Left renal cortex interstitium (tissue), 4 donors: Measurements from ENCODE around the gene MTHFR. TPM values are rescaled to one million over a fixed set of nuclear protein-coding genes. Genes with fewer than 3 reads are reported as not detected.

Experiments used
- DNase-seq, 4 donors: peaks; one replicate each; pipeline ENCODE4 v3.0.0-alpha.2; 2013; ENCODE audit warnings: low read depth in 4 of 4, low spot score in 2 of 4, missing footprints in 1 of 4
- polyA plus RNA-seq, 4 donors: library from polyadenylated mRNA; unstranded; fragments of 120-200 nt; gene quantifications; one replicate each; pipeline ENCODE4 v1.2.1, GENCODE V29; 2013; ENCODE audit not compliant: insufficient read length in 4 of 4

MTHFR gene
- polyA plus RNA-seq, 4 donors, result 16.4 to 25.8 (median 20.8) TPM

DNA sequence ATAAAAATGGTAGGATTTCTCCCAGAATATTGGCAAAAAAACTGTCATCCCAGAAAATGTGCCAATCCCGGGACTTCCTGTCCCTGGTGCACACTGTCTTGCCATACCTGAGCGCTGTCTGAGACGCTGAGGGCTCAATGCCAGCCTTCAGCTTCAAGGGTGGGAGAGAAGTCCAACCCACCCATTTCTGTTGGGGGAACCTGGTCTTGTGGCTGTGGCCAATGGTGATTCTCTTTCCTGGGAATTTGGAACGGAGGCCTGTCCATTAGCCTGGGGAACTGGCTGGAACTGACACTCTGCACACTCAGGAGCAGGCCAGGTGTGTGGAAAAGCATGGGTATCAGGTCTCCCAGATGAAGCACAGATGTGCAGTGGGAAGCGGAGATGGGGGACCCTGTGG, 6.7 kb downstream of the MTHFR start:
- no peak for DNase-seq

DNA sequence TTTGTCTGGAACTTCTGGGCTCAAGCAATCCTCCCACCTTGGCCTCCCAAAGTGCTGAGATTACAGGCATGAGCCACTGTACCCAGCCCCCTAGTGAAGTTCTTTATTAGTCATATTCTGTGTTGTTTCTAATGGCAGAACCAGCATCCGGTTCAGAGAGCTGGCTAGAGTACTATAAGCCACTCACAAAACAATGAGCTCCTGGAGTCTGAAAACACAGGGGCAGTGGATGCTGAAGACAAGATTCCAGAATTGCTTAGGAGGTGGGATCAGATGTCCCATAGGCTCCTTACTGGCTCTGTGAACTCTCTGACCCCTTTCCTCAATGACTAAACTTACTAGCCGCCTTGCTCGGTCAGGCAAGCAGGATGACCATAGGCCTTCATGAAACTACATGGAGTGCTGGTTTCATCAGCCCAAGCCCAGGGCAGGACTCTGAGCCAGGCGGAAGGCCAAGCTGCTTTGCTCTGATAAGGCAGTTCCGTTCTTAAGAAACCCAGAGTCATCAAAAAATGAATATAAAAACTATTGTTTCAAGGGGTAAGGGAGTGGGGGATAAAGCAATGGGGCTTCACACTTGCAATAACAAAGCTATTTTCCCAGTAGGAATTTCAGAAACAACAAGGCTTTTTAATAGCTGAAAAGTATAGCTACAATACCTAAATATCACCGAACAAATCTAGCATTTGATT, 8.1 kb downstream of the MTHFR start:
- no peak for DNase-seq

DNA sequence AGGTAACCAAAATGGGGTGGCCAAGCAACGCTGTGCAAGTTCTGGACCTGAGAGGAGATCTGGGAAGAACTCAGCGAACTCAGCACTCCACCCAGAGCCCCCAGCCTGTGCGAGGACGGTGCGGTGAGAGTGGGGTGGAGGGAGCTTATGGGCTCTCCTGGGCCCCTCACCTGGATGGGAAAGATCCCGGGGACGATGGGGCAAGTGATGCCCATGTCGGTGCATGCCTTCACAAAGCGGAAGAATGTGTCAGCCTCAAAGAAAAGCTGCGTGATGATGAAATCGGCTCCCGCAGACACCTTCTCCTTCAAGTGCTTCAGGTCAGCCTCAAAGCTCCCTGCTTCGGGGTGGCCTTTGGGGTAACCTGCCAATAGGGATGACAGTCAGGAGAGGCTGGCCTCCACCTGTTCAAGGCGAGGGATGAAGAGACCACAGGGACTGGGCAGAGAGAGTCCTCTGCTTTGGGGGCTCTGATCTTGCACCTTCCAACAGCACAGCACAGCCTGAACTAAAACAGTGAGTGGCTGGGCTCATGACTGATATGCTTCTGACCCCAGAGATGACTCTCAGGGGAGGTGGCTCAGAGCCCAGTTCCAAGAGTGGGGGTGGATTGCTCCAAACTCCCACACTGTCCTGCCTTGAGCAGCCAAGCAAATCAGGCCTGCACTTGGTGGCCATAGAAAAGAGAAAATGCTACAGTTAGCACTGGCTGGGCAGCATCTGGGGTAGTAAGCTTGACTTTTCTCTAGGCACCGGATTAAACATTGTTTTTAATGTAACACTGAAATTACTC, 9.5 kb downstream of the MTHFR start:
- DNase-seq, result peak in 1 of 4 donors; percentile 57

DNA sequence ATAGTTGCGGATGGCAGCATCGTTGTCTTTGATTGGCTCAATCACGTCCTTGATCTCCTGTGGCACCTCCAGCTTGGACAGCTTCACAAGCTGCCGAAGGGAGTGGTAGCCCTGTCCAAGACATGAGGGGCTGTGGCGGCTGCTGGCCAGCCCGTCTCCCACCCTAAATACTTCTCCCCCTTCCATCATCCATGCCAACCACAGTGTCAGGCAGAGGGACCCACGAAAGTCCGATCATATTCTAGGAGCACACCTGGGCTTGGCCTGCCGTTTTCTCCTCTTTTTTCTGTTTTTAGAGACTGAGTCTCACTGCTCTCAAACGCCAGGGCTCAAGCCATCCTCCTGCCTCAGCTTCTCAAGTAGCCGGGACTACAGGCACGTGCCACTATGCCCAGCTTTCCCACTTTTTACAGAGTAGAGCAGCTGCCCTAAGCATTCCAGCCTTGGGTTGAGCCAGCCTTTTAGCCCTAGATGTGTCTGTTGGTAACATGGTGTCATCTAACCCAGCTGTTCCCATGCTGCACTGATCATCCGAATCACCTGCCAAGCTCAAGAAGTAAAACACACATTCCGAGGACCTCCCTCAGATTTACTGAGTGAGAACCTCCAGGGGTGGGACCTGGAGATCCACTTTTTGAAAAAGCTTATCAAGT, 10.4 kb downstream of the MTHFR start:
- DNase-seq, result no peak

DNA sequence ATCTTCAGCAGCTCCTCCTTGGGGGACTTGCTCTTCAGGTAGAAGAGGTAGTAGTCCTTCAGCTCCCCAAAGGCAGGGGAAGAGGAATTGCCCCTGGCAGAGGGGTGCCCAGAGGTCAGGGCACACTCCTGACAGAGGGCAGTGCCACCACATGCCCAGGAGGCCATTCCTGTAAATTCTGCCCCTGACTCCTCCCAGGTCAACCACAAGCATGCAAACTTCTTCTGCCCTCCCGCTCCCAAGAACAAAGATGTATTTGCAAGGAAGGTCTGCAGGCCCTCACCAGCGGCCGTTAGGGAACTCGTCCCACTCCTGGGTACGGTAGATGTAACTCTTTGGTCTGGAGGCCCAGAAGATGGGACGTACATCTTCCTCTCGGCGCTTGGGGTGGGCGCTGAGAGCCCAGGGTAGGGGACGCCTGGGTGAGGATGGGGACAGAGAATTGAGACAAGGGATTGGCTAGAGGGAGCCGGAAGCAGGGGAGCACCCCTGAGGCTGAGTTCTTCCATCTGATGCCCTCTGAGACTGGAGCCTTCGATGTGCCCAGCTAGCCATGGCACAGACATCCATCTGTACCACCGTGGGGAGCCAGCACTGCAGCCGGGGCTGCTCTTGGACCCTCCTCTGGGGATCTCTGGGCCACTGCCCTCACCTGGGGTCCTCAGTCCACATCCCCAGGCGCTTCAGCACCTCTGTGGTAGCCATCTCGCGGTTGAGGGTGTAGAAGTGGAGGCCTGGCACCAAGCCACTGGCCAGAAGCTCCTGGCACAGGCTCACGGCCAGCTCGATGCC, 11.1 kb downstream of the MTHFR start:
- no peak for DNase-seq

DNA sequence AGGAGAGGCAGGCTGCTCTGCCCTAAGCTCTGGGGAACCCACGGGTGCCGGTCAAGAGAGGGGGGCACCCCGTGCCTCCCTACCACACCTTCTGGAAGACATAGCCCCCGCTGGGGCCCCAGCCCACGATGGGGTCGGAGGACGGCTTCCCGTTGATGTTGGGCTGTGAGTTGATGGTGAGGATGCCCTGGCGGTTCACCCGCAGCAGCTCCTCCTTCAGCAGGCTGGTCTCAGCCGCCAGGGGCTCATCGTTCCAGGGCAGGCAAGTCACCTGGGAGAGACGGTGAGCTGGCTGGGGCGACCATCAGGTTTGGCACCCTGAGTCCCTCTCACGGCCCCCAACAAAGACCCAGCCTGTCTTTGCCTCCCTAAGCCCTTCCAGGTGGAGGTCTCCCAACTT, 11.9 kb downstream of the MTHFR start:
- no peak for DNase-seq

DNA sequence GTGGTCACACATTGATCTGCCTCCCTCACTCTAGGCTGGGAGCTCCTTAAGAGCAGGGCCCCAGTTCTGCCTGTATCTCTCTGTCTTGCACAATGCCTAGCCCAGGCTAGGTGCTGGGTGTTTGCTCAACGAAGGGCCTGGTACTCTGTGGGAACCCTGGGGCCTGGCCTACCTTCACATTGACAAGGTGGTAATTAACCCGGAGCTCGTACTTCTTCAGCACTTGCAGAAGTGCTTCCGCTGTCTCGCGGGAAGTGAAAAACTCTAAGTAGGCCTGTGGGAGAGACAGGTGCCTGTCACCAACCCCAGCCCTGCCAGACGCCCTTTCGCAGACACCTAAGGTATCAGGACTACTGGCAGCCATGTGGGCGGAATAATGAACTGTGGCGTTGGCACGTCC, 13.7 kb downstream of the MTHFR start:
- DNase-seq, result no peak

DNA sequence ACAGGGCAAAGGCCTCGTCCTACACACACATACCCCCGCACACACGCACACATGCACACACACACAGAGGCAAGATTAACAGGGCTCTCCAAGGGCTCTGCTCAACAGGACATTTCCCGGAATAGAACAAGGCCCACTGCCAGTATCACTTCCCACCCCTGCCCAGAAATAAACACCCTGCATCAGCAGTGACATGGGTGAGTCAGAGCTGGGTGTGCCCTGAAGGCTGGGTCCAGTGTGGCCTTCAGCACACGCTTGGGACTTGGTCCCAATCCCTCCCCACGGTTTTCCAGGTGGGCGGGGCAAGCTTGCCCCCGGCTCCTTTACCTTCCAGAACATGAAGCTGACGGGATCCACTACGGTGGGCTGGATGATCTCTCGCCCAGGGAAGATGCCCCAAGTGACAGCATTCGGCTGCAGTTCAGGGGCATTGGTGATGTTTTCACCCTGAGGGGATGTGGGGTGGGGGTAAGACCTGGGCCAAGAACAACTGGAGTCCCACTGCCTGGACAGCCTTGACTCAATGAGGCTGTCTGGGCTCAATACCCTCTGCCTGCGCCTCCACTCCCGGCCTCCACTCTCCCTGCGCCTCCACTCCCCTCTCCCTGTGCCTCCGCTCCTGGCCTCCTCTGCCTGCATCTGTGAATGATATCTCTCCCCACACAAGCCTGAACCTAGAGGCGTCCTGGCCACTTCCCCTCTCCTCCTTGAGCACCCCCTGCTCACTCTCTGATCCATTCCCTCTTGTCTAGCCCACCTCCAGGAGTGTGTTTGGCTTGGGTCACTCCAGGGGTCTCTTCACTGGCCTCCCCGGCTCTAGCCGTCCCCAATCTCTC, 14.7 kb downstream of the MTHFR start:
- DNase-seq, result no peak

DNA sequence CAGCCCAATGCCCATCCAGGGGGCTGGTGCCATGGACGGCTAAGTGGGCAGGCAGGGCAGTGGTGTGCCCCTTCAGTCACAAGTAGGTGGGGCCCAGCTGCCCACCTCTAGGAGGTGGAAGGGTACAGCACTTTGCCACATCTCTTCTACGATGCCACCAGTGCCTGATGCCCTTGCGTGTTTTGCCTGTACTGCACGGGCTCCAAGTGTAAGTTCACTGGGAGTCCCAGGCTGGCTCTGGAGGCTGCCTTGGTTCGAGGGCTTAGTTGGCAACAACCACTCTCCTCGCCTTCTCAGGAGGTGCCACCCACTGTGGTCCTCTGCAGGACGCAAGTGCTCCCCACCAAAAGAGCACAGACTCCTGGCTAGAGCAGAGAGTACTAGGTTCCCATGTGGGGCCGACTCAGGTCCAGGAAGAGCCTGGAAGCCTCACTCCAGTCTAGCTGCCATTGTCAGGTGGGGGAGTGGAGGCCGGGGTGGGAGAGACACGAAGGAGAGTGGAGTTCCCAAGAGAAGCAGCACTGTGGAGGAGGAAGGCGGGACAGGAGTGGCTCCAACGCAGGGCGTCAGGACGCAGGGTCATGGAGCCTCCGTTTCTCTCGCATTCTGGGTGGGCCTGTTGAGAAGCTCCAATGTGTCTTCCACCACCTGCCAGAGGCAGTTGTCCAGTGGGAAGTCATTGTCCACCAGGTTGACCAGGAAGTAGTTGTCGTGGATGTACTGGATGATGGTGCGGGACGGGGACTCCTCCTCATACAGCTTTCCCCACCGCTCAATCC, 15.5 kb downstream of the MTHFR start:
- DNase-seq, result no peak

DNA sequence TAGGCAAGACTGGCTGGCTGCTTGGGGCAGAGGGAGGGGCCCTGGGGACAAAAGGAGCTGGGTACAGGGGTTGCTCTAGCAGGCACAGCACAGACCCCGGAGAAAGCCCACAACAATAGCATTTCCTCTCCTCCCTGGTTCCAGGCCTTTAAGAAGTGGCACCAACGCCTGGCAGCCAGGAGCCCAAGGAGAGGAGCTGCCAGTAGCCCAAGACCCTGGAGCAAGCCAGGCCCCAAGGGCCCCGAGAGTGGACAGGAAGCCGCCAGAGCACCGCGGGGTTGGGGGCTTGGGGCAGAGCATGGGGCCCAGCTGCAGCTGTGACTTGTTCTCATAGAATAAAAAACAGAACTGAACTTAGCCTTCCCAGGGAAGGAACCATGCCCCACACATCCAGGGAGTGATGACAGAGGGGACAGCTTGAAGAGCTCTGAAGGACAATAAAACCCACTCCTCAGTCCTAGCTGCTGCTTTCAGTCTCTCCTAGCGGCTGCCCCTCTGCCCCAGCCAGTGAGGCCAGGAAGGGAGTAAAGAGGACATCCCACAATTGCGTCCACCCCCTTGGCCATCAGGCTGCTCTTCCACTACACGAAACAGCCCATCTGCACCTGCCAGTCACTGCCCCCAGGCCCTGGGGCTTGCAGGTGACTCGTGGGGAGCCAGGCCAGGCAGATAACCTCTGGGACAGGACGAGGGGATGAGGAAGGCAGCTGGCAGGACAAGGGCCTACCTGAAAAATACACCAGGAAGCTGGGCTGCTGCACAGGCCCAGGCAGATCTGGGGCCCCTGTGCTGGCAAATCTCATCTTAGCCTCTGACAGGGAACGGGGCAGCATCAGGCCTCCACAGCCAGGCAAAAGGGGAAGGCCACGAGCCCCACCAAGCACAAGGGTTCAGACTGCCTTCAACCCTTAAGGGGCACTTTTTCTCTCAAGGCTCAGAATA, 16.4 kb downstream of the MTHFR start:
- DNase-seq, result no peak

DNA sequence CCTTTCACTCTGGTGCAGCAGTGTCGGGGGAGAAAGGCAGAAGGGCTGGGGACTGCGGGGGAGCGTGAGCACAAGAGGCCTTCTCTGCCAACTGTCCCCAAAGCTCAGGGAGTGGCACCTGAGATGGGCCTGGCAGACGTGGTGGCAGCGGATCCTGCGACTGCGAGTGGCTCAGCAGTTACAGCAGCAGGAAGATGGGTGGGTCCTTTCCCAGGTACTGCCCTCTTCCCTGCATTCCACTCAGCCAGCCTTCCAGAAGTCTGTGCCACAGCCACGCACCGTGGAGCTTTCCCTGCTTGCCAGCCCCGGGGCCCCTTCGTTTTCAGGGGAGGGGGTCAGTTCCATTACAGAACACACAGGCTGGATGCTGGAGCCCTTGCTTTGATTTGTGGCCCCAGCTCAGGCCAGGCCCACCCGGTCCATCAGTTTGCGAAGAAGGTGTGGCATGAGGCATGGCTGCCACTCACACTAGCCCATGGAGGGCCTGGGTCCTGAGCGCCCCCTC, 17.2 kb downstream of the MTHFR start:
- DNase-seq, result no peak

DNA sequence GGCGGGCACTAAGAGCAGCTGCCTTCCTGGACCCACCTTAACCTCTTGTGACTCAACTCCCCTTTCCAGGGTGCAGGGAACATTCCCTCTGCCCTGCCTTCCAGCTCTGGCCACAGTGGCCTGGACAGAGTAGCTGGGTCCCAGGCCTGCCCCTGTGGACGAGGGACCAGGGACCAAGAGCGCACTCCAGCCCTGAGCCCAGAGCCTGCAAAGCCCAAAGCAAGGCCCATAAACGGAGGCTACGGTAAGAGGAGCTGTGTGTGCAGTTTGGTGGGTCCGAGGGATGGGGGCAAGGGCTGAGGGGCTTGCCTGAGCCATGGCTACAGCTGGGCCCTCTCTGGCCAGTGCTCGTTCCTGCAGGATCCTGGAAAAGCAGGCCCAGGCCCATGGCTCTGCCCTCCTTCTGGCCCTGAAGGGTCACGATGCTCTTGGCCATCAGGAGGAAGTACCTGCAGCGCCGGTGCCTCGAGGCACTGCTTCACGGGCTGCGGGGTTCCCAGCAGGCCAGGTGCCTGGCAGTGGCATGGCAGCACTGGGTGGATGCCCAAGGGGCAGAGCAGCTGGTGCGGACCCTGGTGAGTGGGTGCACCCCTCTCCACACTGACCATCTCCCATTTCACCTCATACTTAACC, 17.8 kb downstream of the MTHFR start:
- DNase-seq, result no peak

DNA sequence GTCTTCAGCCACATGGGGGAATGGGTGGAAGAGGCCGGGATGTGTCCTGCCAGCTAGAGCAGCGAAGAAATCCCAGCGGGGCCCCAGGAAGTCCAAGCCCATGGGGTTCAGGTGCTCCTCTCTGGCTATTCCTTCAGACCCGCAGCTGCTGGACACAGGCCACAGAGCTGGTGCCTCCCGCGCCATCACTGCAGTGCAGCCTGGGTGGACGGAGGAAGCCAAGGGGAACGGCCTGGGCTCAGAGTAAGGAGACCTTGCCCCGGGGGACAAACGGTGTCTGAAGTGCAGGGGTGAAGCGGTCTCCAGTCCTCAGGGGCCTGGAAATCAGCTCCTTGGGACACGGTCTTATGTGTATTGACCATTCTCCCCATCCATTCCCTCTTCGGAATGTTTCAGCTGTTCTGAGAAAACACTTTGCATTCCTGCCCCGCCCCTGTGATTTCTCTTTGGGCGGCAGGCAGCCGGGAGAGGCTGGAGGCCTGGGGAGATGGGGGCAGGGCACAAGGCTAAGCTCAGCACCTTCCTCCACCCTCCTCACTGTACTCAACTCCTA, 18.4 kb downstream of the MTHFR start:
- no peak for DNase-seq

DNA sequence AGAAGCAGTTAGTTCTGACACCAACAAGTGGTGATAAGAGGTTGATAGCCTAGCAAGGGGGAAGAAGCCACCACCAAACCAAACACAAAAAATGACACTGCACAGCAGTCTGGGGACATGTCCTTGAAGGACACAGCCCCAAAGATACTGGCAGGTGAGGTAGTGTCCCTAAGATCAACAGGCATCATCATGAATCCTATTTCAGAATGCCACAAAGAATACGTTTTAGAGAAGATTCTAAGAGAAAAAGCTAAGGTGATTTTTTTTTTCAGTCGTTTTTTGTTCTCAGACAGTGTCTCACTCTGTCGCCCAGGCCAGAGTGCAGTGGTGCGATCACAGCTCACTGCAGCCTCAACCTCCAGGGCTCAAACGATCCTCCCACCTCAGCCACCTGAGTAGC, 19.6 kb downstream of the MTHFR start:
- no peak for DNase-seq

DNA sequence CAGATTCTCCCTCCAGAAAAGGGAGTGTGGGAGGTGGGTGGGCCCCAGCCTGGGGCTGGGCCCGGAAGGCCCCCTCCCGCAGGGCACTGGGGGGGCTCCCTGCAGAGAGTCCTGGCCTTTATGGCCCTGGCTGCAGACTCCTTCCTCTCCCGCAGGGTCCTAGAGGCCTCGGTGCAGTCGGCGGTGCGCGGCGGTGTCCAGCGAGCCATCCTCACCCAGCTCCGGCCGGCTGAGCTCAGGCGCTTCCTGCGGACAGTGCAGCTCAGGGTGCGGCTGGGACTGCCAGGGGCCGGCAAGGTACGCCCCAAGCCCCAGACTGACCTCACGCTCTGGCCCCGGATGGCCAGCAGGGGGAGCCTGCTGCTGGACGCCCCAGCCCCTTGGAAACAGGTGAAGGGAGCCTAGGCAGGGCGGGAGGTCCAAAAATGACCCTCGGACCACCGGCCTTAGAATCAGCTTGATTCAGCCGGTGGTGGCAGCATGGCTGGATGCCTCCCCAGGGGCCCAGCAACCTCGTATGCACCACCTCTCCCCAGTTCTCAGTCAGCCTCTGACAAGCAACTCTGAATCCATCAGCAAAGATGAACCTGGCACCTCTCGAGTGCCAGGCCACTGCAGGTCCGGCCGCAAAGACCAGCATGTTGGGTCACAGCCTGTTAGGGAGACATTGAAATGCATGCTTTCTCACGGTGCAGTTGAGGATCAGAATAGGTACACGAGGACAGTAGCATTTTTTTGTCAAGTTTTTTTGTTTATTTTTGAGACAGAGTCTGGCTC, 20.6 kb downstream of the MTHFR start:
- no peak for DNase-seq

DNA sequence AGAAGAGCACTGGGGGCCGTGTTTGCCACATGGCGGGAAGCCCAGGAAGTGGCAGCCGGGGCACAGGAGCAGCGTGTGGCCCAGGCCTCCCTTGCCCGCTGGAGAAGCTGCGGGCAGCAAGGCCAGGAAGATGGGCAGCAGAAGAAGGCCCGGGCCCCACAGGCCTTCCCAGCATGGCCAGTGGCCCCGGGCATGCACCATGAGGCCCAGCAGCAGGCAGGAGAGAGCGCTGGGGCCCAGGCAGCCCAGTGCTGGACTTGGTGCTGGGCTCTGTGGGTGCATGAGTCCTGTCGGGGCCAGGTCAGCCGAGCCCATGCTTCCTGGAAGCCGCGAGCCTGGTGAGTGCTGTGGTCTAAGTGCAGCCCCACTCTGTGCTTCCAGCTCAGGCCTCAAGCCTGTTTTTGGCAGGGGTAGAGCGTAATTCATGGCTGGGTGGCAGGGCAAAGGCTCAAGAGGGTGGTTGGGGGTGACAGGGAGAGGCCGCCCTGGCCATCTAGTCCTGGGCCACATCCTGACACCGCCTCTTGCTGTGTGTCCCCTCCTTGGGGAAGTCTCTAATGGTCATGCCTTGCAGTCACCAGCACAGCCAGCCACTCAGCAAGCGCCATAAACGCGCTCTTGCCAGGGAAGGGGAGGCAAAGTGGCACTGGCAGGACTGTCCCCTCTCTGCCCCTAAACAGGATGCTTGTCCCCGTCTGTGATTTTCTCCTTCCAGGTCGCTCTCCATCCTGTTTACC, 21.3 kb downstream of the MTHFR start:
- no peak for DNase-seq
